Mesendoderm (in vitro differentiated cells): ENCODE measurements around the gene EXPH5. TPM values are rescaled to one million over a fixed set of nuclear protein-coding genes. Genes with fewer than 3 reads are reported as not detected.
"Not testable (repeated sequence)": the region's sequence is repeated elsewhere in the genome, so short reads cannot be mapped to it uniquely, and the experiment has no call there.

ENCODE experiments used
- DNase-seq: peaks from one replicate; pipeline ENCODE4 v3.0.0; 2013
- H2AK5ac ChIP-seq: 2 replicates; pipeline ENCODE4 v1.6.1; 2013; ENCODE audit warnings: low read length, inconsistent platforms
- H2BK120ac ChIP-seq: 2 replicates; pipeline ENCODE4 v1.6.1; 2013; ENCODE audit warnings: low read depth, mild to moderate bottlenecking, low read length, moderate library complexity, mixed read lengths
- H2BK15ac ChIP-seq: replicated peaks from 2 replicates; pipeline ENCODE4 v1.6.1; 2013; ENCODE audit warnings: low read depth, mild to moderate bottlenecking, moderate library complexity
- H2BK5ac ChIP-seq: 2 replicates; pipeline ENCODE4 v1.6.1; 2013; ENCODE audit warnings: low read length, inconsistent platforms
- H3K18ac ChIP-seq: 2 replicates; pipeline ENCODE4 v1.6.1; 2013; ENCODE audit warnings: mild to moderate bottlenecking, low read length, mixed read lengths
- H3K23ac ChIP-seq: one replicate; pipeline ENCODE4 v1.6.1; 2013; ENCODE audit warnings: low read length
- H3K27ac ChIP-seq: 2 replicates; pipeline ENCODE4 v1.5.1; 2013; ENCODE audit warnings: low read depth, mild to moderate bottlenecking, inconsistent platforms, low read length, moderate library complexity
- H3K27me3 ChIP-seq: 2 replicates; pipeline ENCODE4 v1.6.1; 2013; ENCODE audit warnings: low read length, control low read depth, mild to moderate bottlenecking, inconsistent platforms; ENCODE audit not compliant: insufficient read depth, poor library complexity
- H3K36me3 ChIP-seq: 2 replicates; pipeline ENCODE4 v1.6.1; 2013; ENCODE audit warnings: low read length, inconsistent platforms; ENCODE audit not compliant: control insufficient read depth, insufficient read depth
- H3K4ac ChIP-seq: one replicate; pipeline ENCODE4 v1.6.1; 2013; ENCODE audit warnings: low read depth, mild to moderate bottlenecking, low read length, moderate library complexity
- H3K4me1 ChIP-seq: 2 replicates; pipeline ENCODE4 v1.6.1; 2013; ENCODE audit warnings: low read depth, low read length, inconsistent platforms; ENCODE audit not compliant: control insufficient read depth
- H3K4me2 ChIP-seq: 2 replicates; pipeline ENCODE4 v1.6.1; 2013; ENCODE audit warnings: low read length
- H3K4me3 ChIP-seq: 2 replicates; pipeline ENCODE4 v1.5.1; 2013; ENCODE audit warnings: mild to moderate bottlenecking, low read length
- H3K56ac ChIP-seq: one replicate; pipeline ENCODE4 v1.6.1; 2013; ENCODE audit warnings: low read length
- H3K79me1 ChIP-seq: 2 replicates; pipeline ENCODE4 v1.6.1; 2013; ENCODE audit warnings: low read length, inconsistent platforms
- H3K79me2 ChIP-seq: 2 replicates; pipeline ENCODE4 v1.6.1; 2013; ENCODE audit warnings: mild to moderate bottlenecking, low read length; ENCODE audit not compliant: control insufficient read depth, insufficient read depth
- H3K9ac ChIP-seq: 2 replicates; pipeline ENCODE4 v1.6.1; 2013; ENCODE audit warnings: low read length, inconsistent platforms
- H4K5ac ChIP-seq: one replicate; pipeline ENCODE4 v1.6.1; 2013; ENCODE audit warnings: low read length
- H4K8ac ChIP-seq: one replicate; pipeline ENCODE4 v1.6.1; 2013; ENCODE audit warnings: low read depth, mild to moderate bottlenecking, control low read depth, low read length, moderate library complexity
- WGBS: extraction: QIAGEN DNeasy Blood & Tissue Kit; methylation state at CpG from one replicate; pipeline ENCODE4 v1.1.7; 2013; ENCODE audit warnings: low lambda C conversion rate, missing lambda C conversion rate; ENCODE audit not compliant: insufficient coverage; ENCODE audit errors: extremely low coverage; 5-methylcytosine and 5-hydroxymethylcytosine counted together
- polyA plus RNA-seq, 2 experiments: library from polyadenylated mRNA; stranded (reverse); fragments of 200-250 nt; gene quantifications; one replicate each; pipeline ENCODE4 v1.2.3, GENCODE V29; 2013

Gene EXPH5, protein sequence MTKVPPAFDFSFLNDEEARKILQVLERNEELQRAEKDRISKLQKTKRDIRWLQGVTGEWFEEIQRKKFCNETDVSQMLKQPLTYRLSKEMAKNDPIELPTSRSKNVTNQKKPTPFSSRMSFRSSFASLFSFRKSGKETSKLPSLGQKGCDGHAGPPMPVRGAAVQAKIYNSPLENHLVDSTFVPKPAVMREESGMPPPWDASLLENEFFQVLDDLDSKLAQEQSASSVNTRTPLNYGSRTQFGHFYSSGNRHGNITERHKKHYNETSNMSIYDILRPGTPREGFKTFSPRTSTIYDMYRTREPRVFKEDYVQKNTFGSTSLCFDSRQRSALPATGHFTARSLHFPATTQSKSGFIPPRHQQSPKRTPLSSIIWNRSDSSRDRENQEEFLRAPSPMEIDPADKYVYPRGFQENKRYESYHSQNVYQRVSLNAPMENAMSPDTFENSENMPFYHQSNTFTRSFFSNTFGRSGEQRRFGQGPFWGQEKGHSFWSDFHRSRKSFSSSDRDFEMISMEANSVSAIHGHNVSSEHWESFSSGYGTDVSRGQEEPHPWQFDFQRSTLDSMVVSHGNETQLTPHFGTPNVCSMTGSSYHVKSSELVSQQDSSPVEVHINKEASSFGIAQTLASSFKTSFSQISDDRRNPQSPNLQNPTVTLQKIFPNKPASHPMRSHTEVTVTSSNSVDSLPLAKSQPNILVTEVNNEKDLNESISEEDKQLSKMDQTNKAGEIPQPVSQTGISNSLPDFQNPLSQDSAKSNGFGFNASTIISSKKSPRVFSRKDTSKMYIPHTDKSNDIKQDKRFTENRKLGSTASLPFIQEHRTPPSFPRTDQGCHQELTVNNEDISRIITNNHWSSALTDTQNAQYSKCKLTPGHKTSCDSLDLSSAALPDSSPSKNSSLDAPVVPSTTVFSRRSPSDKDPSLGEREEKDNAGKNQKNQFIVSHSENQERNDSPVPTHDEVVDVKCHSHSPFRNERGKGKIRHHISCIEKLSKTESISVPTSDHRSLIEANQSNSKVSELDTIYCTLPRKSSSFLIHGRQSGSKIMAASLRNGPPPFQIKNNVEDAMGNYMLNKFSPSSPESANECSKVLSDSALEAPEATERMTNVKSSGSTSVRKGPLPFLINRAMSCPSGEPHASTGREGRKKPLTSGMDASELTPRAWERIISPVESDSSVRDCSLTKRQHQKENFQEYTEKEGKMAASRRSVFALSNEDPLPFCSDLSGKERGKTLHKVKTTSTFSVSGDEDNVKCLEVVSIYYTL (N-terminal part only)
- 1.1 TPM for polyA plus RNA-seq (2013, experiment 1 of 2)
- polyA plus RNA-seq (2013, experiment 2 of 2): 0.97 TPM

DNA sequence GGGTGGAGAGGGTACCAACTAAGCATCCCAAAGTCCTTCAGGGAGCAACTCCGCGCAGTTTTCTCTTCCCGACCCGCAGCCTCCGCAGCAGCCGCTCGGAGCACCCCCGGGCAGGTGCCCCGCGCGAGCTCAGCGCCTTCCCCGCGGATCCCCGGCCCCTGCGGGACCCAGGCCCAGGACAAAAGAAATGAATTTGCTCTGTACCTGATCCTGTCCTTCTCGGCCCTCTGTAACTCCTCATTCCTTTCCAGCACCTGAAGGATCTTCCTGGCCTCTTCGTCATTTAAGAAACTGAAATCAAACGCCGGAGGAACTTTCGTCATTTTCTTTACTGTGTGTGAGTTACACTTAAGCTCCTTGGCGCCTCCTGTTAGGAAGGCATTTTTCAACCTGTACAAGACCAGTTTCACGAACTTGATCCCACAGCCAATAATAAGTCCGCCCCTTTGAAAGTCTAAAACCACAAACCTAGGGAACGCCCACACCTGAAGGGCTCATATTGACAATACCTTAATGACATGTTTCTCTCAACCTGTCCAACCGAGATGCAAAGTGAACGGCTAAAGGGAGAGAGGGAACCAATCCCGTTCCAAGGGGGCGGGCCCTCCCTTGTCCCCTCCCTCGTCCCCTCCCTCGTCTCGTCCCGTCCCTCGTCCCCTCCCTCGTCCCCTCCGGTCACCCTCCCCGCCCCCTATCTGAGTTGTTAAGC lies at the start of gene EXPH5:
Gene EXPH5, minus strand, starts transcription at position 555 of the 709 bp plus-strand sequence. Its CDS starts 232 bp downstream, at position 323.
- Histone ChIP-seq H3K4ac (no peak within 1 kb of the TSS), H3K18ac (no peak within 1 kb of the TSS), H3K36me3 (no peaks in the 10 kb centered on the region), H3K27me3 (no peaks in the 10 kb centered on the region), H4K5ac (no peak within 1 kb of the TSS), H3K23ac (no peak within 1 kb of the TSS), H3K9ac (peak within 1 kb of the TSS; percentile 65), H2BK15ac (no peak within 1 kb of the TSS), H4K8ac (no peak within 1 kb of the TSS), H3K79me2 (no peaks in the 10 kb centered on the region), H2BK120ac (no peak within 1 kb of the TSS), H2BK5ac (no peak within 1 kb of the TSS), H3K4me3 (peak within 1 kb of the TSS; percentile 48), H3K4me2 (peak within 1 kb of the TSS; percentile 56), H3K79me1 (no peaks in the 10 kb centered on the region), H3K4me1 (peaks cover 2% of the 10 kb centered on the region), H3K27ac (no peak within 1 kb of the TSS), H3K56ac (peak within 1 kb of the TSS; percentile 80), H2AK5ac (no peak within 1 kb of the TSS)
- peak; percentile 98 for DNase-seq
- WGBS: no CpG with 5 or more reads among the region's 37 CpGs

DNA sequence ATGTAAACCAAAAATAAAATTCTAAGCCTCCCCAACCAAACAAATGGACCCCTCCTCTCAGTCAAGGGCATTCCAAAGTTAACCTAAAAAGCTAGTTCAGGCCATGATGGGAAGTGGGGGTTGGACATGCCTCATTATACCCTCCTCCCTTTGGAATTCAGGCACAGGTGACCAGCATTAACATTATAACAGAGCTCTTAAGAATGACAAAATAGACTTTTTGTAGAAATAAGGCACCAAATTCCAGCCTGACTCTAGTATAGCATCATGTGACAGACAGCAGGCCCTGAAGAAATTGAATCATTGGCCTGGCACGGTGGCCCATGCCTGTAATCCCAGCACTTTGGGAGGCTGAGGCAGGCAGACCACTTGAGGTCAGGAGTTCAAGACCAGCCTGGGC lies 48.2 kb upstream of the EXPH5 start:
- H3K36me3 ChIP-seq, H4K8ac ChIP-seq, H3K9ac ChIP-seq, H3K79me1 ChIP-seq, H3K4me2 ChIP-seq, H2BK5ac ChIP-seq, H3K56ac ChIP-seq, H3K23ac ChIP-seq, H3K27me3 ChIP-seq, H2BK15ac ChIP-seq, H3K79me2 ChIP-seq, H3K27ac ChIP-seq, DNase-seq, H4K5ac ChIP-seq, H2AK5ac ChIP-seq, H3K4me3 ChIP-seq, H3K4me1 ChIP-seq: not testable (repeated sequence)
- Histone ChIP-seq H3K18ac (peak overlapping the region; percentile 39), H3K4ac (peak overlapping the region; percentile 79), H2BK120ac (peak overlapping the region; percentile 74)
- no CpG with 5 or more reads among the region's 1 CpG for WGBS

DNA sequence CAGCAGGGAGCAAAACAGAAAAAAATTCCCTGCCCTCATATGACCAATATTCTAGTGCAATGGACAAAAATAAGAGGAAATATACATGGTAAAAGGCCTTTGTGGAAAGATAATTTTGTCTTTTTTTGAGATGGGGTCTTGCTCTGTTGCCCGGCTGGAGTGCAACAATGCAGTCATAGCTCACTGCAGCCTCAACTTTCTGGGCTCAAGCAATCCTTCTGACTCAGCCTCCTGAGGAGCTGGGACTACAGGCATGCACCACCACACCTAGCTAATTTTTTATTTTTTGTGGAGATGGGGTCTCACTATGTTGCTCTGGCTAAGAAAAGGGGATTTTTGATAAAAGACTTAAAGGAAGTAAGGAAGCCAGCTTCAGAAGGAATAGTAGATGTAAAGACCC lies 45.6 kb upstream of the EXPH5 start:
- no peaks in the 10 kb centered on the region for H3K79me1 ChIP-seq

DNA sequence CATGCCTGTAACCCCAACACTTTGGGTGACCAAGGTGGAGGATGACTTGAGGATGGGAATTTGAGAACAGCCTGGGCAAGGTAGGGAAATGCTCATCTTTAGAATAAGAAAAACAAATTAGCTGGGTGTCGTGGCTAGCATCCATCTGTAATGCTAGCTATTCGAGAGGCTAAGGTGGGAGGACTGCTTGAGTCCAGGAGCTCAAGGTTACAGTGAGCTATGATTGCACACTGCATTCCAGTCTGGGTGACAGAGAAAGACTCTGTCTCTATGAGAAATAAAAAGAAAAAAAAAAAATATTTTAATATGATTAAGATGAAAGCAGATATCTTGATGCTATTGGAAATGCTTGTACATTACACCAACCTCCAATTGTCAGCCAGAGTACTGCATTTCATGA lies 42.7 kb upstream of the EXPH5 start:
- Histone ChIP-seq H3K4ac (no peak overlapping the region), H2BK120ac (no peak overlapping the region), H3K23ac (no peak overlapping the region), H3K4me2 (no peak overlapping the region), H3K27ac (no peak overlapping the region), H3K4me3 (no peak overlapping the region), H3K9ac (no peak overlapping the region), H2BK5ac (no peak overlapping the region), H3K36me3 (no peaks in the 10 kb centered on the region), H3K79me2 (no peaks in the 10 kb centered on the region), H3K27me3 (no peaks in the 10 kb centered on the region), H3K4me1 (peaks cover 1% of the 10 kb centered on the region), H2BK15ac (no peak overlapping the region), H3K56ac (no peak overlapping the region), H4K8ac (no peak overlapping the region), H3K18ac (no peak overlapping the region), H3K79me1 (no peaks in the 10 kb centered on the region), H2AK5ac (no peak overlapping the region), H4K5ac (no peak overlapping the region)
- DNase-seq: no peak
- no CpG with 5 or more reads among the region's 2 CpGs for WGBS

More for the DNA sequence above, 45.6 kb upstream of the EXPH5 start:
- H3K18ac ChIP-seq: no peak overlapping the region
- no peak overlapping the region for H3K56ac ChIP-seq
- H2BK120ac ChIP-seq: no peak overlapping the region
- peaks cover 1% of the 10 kb centered on the region for H3K4me1 ChIP-seq
- H3K4ac ChIP-seq: no peak overlapping the region
- H3K9ac ChIP-seq: no peak overlapping the region
- H2BK5ac ChIP-seq: no peak overlapping the region
- H3K79me2 ChIP-seq: no peaks in the 10 kb centered on the region
- H4K8ac ChIP-seq: no peak overlapping the region
- no peak overlapping the region for H3K27ac ChIP-seq
- H3K27me3 ChIP-seq: no peaks in the 10 kb centered on the region
- H3K36me3 ChIP-seq: no peaks in the 10 kb centered on the region
- no peak overlapping the region for H3K4me2 ChIP-seq
- WGBS: no CpG with 5 or more reads among the region's 1 CpG
- H3K23ac ChIP-seq: no peak overlapping the region
- no peak overlapping the region for H3K4me3 ChIP-seq
- no peak overlapping the region for H4K5ac ChIP-seq
- no peak overlapping the region for H2BK15ac ChIP-seq
- no peak overlapping the region for H2AK5ac ChIP-seq
- DNase-seq: no peak

DNA sequence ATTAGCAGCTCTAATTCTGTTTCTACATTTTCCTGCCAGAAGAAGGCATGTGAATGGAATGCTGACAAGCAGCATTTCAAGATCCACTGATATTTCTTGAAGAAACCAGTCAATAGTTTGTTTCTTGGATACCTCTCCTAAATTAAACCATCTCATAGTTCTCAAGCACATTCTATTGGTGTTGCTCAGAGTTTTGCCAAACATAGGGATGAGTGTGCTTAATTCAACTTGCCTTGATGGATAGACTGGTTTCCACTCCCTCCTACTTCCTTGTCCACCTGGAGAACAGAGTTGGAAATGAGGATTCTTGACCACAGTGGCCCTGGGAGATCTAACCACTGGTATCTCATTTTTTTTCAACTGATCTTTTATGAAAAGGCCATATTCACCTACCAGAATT lies 41.5 kb upstream of the EXPH5 start:
- Histone ChIP-seq H3K18ac (no peak overlapping the region), H3K79me2 (no peaks in the 10 kb centered on the region), H3K4me3 (no peak overlapping the region), H2BK15ac (no peak overlapping the region), H4K5ac (no peak overlapping the region), H3K4me2 (no peak overlapping the region), H3K27ac (no peak overlapping the region), H2AK5ac (no peak overlapping the region), H3K79me1 (no peaks in the 10 kb centered on the region), H4K8ac (no peak overlapping the region), H3K36me3 (no peaks in the 10 kb centered on the region), H2BK5ac (no peak overlapping the region), H3K56ac (no peak overlapping the region), H2BK120ac (no peak overlapping the region), H3K9ac (no peak overlapping the region), H3K4me1 (peaks cover 1% of the 10 kb centered on the region), H3K4ac (no peak overlapping the region), H3K27me3 (no peaks in the 10 kb centered on the region), H3K23ac (no peak overlapping the region)
- peak; percentile 74 for DNase-seq
